Measurements from ENCODE around the gene BLVRB.
"Not testable (repeated sequence)": the region's sequence is repeated elsewhere in the genome, so short reads cannot be mapped to it uniquely, and the experiment has no call there.

The BLVRB gene

GRCh38 chr19:40503320-40503695, 37.8 kb upstream of the BLVRB start:
- WGBS (ENCODE audit: insufficient coverage, insufficient read length) = no CpG with 5 or more reads among the region's 1 CpG
- H3K9me3 ChIP-seq (ENCODE audit: control insufficient read depth, insufficient read depth, low read length) = no peaks in the 10 kb centered on the region
- DNase-seq (ENCODE audit: low read depth, low spot score) = no peak
- H3K4me3 ChIP-seq (ENCODE audit: low read length) = no peak overlapping the region
- no peaks in the 10 kb centered on the region for H3K36me3 ChIP-seq (ENCODE audit: control insufficient read depth, insufficient read depth, low read length)
- no peaks in the 10 kb centered on the region; the same call in 1 of the 2 replicates for H3K4me1 ChIP-seq (ENCODE audit: control insufficient read depth, insufficient read depth, low read length)
- no peak overlapping the region for H3K27ac ChIP-seq (ENCODE audit: low read length)
- H3K27me3 ChIP-seq (ENCODE audit: control insufficient read depth, insufficient read depth, low read length) = no peaks in the 10 kb centered on the region

DNA sequence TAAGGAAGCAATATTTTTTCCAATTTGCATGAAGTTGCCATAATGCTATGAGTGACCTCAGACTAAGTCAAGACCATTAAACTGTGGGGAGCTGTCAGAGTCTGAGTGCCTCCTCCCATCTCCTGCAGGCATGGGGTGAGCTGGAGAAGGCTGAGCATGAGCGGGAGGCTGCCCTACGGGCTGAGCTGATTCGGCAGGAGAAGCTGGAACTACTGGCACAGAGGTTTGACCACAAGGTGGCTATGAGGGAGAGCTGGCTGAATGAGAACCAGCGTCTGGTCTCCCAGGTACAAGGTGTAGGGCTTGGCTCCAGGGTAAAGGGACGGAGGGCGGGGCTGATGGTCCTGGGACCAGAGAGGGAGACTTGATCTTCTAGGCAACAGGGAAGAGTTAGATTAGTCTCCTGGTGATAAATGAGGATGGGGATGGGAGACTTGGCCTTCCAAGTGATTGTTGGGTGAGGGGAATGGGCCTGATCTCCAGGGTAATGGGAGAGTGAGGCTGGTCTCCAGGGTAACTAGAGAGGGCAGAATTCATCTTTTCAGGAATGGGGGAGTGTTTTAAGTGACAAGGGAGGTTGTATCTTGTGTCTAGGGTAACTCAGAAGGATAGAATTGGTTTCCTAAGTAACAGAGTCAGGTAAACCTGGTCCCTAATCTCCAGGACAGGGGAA, 37.2 kb upstream of the BLVRB start:
- DNase-seq (ENCODE audit: low read depth, low spot score) = no peak
- Histone ChIP-seq H3K4me1 (ENCODE audit: control insufficient read depth, insufficient read depth, low read length) (no peaks in the 10 kb centered on the region; the same call in 1 of the 2 replicates), H3K36me3 (ENCODE audit: control insufficient read depth, insufficient read depth, low read length) (no peaks in the 10 kb centered on the region), H3K9me3 (ENCODE audit: control insufficient read depth, insufficient read depth, low read length) (no peaks in the 10 kb centered on the region), H3K27me3 (ENCODE audit: control insufficient read depth, insufficient read depth, low read length) (no peaks in the 10 kb centered on the region), H3K27ac (ENCODE audit: low read length) (no peak overlapping the region), H3K4me3 (ENCODE audit: low read length) (no peak overlapping the region)
- WGBS (ENCODE audit: insufficient coverage, insufficient read length) = no CpG with 5 or more reads among the region's 6 CpGs

DNA sequence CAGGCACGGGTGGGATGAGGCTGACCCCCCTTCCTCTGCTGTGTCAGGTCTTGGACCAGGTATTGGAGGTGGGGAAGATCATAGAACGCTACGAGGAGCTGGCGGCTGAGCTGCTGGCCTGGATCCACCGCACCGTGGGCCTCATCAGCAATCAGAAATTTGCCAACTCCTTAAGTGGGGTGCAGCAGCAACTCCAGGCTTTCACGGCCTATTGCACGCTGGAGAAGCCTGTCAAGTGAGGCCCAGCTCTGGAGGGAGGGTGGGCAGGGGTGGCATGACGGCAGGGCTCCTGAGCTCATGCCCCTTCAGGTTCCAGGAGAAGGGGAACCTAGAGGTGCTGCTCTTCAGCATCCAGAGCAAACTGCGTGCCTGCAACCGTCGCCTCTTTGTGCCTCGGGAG, 36.5 kb upstream of the BLVRB start:
- H3K9me3 ChIP-seq (ENCODE audit: control insufficient read depth, insufficient read depth, low read length) = no peaks in the 10 kb centered on the region
- H3K27me3 ChIP-seq (ENCODE audit: control insufficient read depth, insufficient read depth, low read length) = no peaks in the 10 kb centered on the region
- no peak overlapping the region for H3K27ac ChIP-seq (ENCODE audit: low read length)
- no peaks in the 10 kb centered on the region; the same call in 1 of the 2 replicates for H3K4me1 ChIP-seq (ENCODE audit: control insufficient read depth, insufficient read depth, low read length)
- H3K4me3 ChIP-seq (ENCODE audit: low read length) = no peak overlapping the region
- no CpG with 5 or more reads among the region's 13 CpGs for WGBS (ENCODE audit: insufficient coverage, insufficient read length)
- no peak for DNase-seq (ENCODE audit: low read depth, low spot score)
- H3K36me3 ChIP-seq (ENCODE audit: control insufficient read depth, insufficient read depth, low read length) = no peaks in the 10 kb centered on the region

- no peak overlapping the region for H3K4me3 ChIP-seq (ENCODE audit: low read length)
- WGBS (ENCODE audit: insufficient coverage, insufficient read length) = no CpG with 5 or more reads among the region's 4 CpGs
- DNase-seq (ENCODE audit: low read depth, low spot score) = no peak
- no peaks in the 10 kb centered on the region for H3K9me3 ChIP-seq (ENCODE audit: control insufficient read depth, insufficient read depth, low read length)
- H3K27ac ChIP-seq (ENCODE audit: low read length) = no peak overlapping the region
- H3K36me3 ChIP-seq (ENCODE audit: control insufficient read depth, insufficient read depth, low read length) = no peaks in the 10 kb centered on the region
- H3K27me3 ChIP-seq (ENCODE audit: control insufficient read depth, insufficient read depth, low read length) = no peaks in the 10 kb centered on the region
- no peaks in the 10 kb centered on the region; the same call in 1 of the 2 replicates for H3K4me1 ChIP-seq (ENCODE audit: control insufficient read depth, insufficient read depth, low read length)
Measured at GRCh38 chr19:40501599-40501998, 36.1 kb upstream of the BLVRB start.

DNA sequence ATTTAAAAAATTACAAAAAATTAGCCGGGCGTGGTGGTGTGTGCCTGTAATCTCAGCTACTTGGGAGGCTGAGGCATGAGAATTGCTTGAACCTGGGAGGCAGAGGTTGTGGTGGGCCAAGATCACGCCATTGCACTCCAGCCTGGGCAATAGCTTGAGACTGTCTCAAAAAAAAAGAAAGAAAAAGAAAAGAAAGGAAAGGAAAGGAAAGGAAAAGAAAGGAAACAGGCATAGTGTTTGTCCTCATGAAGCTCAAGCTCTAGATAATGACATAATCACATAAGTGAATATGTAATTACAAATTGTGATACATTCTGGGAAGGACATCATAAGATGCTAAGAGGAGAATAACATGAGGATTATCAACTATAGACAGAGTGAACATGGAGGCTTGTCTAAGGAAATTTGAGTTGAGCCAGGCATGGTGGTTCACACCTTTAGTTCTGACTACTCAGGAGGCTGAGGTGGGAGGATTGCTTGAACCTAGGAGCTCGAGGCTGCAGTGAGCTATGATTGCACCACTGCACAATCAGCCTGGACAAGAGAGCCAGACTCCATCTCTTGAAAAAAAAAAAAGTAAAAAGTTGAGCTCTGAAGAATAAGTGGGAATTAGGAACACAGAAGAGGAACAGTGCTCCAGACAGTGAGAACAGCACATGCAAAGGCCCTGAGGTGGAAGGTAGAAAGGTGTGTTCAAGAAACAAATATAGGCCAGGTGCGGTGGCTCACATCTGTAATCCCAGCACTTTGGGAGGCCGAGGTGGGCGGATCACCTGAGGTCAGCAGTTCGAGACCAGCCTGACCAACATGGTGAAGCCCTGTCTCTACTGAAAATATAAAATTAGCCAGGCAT, 35.4 kb upstream of the BLVRB start:
- DNase-seq (ENCODE audit: low read depth, low spot score); H3K4me1 ChIP-seq (ENCODE audit: control insufficient read depth, insufficient read depth, low read length); H3K36me3 ChIP-seq (ENCODE audit: control insufficient read depth, insufficient read depth, low read length); H3K27me3 ChIP-seq (ENCODE audit: control insufficient read depth, insufficient read depth, low read length); H3K9me3 ChIP-seq (ENCODE audit: control insufficient read depth, insufficient read depth, low read length); H3K4me3 ChIP-seq (ENCODE audit: low read length); H3K27ac ChIP-seq (ENCODE audit: low read length): not testable (repeated sequence)
- no CpG with 5 or more reads among the region's 8 CpGs for WGBS (ENCODE audit: insufficient coverage, insufficient read length)

DNA sequence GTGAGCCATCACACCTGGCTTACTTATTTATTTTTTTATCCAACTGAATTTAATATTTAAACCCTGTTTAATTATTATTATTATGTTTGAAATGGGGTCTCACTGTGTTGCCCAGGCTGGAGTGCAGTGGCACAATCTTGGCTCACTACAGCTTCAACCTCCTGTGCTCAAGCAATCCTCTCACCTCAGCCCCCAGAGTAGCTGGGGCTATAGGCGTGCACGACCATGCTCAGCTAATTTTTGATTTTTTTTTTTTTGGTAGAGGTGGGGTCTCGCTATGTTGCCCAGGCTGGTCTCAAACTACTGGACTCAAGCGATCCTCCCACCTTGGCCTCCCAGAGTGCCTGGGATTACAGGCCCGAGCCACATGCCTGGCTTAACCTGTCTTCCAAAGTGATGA, 33.8 kb upstream of the BLVRB start:
- no peaks in the 10 kb centered on the region for H3K27me3 ChIP-seq (ENCODE audit: control insufficient read depth, insufficient read depth, low read length)
- no peaks in the 10 kb centered on the region for H3K36me3 ChIP-seq (ENCODE audit: control insufficient read depth, insufficient read depth, low read length)
- no peak overlapping the region for H3K4me3 ChIP-seq (ENCODE audit: low read length)
- no CpG with 5 or more reads among the region's 5 CpGs for WGBS (ENCODE audit: insufficient coverage, insufficient read length)
- no peak for DNase-seq (ENCODE audit: low read depth, low spot score)
- no peaks in the 10 kb centered on the region for H3K9me3 ChIP-seq (ENCODE audit: control insufficient read depth, insufficient read depth, low read length)
- no peaks in the 10 kb centered on the region; the same call in 1 of the 2 replicates for H3K4me1 ChIP-seq (ENCODE audit: control insufficient read depth, insufficient read depth, low read length)
- no peak overlapping the region for H3K27ac ChIP-seq (ENCODE audit: low read length)

- no peak for DNase-seq (ENCODE audit: low read depth, low spot score)
- H3K9me3 ChIP-seq (ENCODE audit: control insufficient read depth, insufficient read depth, low read length) = no peaks in the 10 kb centered on the region
- no peak overlapping the region for H3K27ac ChIP-seq (ENCODE audit: low read length)
- H3K4me3 ChIP-seq (ENCODE audit: low read length) = no peak overlapping the region
- no peaks in the 10 kb centered on the region for H3K36me3 ChIP-seq (ENCODE audit: control insufficient read depth, insufficient read depth, low read length)
- no peaks in the 10 kb centered on the region for H3K4me1 ChIP-seq (ENCODE audit: control insufficient read depth, insufficient read depth, low read length)
- no peaks in the 10 kb centered on the region for H3K27me3 ChIP-seq (ENCODE audit: control insufficient read depth, insufficient read depth, low read length)
- WGBS (ENCODE audit: insufficient coverage, insufficient read length) = no CpG with 5 or more reads among the region's 12 CpGs
Measured at GRCh38 chr19:40497214-40497613, 31.7 kb upstream of the BLVRB start.

DNA sequence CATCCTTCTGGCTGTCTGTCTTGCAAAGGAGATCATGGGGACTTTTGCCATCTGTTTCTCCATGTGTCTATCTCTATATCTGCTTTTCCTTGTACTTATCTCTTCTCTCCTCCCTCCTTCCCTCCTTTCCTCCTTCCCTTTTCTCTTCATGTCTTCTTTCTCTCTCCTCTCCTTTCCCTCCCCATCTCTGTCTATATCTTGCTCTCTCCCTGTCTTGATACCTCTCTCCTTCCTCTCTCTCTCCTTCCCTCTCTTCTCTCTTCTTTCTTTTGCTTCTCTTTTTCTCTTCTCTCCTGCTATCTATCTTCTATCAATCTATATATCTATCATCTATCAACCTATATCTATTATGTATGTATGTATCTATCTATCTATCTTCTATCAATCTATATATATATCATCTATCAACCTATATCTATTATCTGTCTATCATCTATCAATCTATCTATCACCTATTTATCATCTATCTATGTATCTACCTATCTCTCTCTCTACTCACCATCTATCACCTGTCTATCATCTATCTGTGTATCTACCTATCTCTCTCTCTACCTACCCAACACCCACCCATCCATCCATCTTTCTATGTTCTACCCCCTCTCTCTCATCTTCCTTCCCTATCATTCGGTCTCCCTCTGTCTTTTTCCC, 28.8 kb upstream of the BLVRB start:
- Histone ChIP-seq H3K4me1 (ENCODE audit: control insufficient read depth, insufficient read depth, low read length) (no peaks in the 10 kb centered on the region), H3K9me3 (ENCODE audit: control insufficient read depth, insufficient read depth, low read length) (no peaks in the 10 kb centered on the region), H3K4me3 (ENCODE audit: low read length) (no peak overlapping the region), H3K36me3 (ENCODE audit: control insufficient read depth, insufficient read depth, low read length) (no peaks in the 10 kb centered on the region), H3K27ac (ENCODE audit: low read length) (no peak overlapping the region), H3K27me3 (ENCODE audit: control insufficient read depth, insufficient read depth, low read length) (no peaks in the 10 kb centered on the region)
- DNase-seq (ENCODE audit: low read depth, low spot score) = no peak
- WGBS (ENCODE audit: insufficient coverage, insufficient read length) = 100% methylated on average over 1 of the region's 1 CpG

DNA sequence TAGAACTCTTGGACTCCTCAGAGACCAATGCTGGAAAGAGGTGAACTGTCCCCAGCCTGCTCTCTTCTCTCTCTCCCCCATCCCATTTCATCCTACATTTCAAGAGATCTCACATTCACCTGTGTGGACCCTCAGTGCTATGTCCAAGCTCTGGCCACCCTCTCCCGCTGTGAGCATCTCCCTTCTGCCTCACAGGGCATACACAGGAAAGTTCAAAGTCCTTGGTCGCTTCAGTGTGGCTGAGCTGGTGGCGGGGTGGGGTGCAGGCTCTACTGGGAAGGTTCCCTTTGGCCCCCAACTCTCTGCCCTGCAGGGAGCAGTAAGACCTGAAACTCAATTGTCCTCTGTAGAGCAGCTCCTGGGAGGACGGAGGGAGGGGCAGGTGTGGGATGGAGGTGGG, 28.2 kb upstream of the BLVRB start:
- H3K4me1 ChIP-seq (ENCODE audit: control insufficient read depth, insufficient read depth, low read length) = no peaks in the 10 kb centered on the region
- H3K27me3 ChIP-seq (ENCODE audit: control insufficient read depth, insufficient read depth, low read length) = no peaks in the 10 kb centered on the region
- no peak for DNase-seq (ENCODE audit: low read depth, low spot score)
- no peaks in the 10 kb centered on the region for H3K9me3 ChIP-seq (ENCODE audit: control insufficient read depth, insufficient read depth, low read length)
- no peaks in the 10 kb centered on the region for H3K36me3 ChIP-seq (ENCODE audit: control insufficient read depth, insufficient read depth, low read length)
- no peak overlapping the region for H3K4me3 ChIP-seq (ENCODE audit: low read length)
- no peak overlapping the region for H3K27ac ChIP-seq (ENCODE audit: low read length)
- WGBS (ENCODE audit: insufficient coverage, insufficient read length) = no CpG with 5 or more reads among the region's 4 CpGs

- Histone ChIP-seq H3K27ac (ENCODE audit: low read length) (no peak overlapping the region), H3K27me3 (ENCODE audit: control insufficient read depth, insufficient read depth, low read length) (no peaks in the 10 kb centered on the region), H3K4me3 (ENCODE audit: low read length) (no peak overlapping the region), H3K36me3 (ENCODE audit: control insufficient read depth, insufficient read depth, low read length) (no peaks in the 10 kb centered on the region), H3K9me3 (ENCODE audit: control insufficient read depth, insufficient read depth, low read length) (no peaks in the 10 kb centered on the region), H3K4me1 (ENCODE audit: control insufficient read depth, insufficient read depth, low read length) (0 out of 2 replicates have a peak, but pooled peaks cover 2% of the 10 kb centered on the region)
- DNase-seq (ENCODE audit: low read depth, low spot score) = no peak
- WGBS (ENCODE audit: insufficient coverage, insufficient read length) = no CpG with 5 or more reads among the region's 3 CpGs
Measured at GRCh38 chr19:40492274-40492673, 26.7 kb upstream of the BLVRB start.

Measured in iPS DF 6.9 (cell line).